ENCODE results near the gene RXRG. TPM values are rescaled to one million over a fixed set of nuclear protein-coding genes. Genes with fewer than 3 reads are reported as not detected.

The RXRG gene
- total and polyA plus RNA-seq, 2 experiments from 2014 or later = 0.07 to 1.5 TPM

DNA sequence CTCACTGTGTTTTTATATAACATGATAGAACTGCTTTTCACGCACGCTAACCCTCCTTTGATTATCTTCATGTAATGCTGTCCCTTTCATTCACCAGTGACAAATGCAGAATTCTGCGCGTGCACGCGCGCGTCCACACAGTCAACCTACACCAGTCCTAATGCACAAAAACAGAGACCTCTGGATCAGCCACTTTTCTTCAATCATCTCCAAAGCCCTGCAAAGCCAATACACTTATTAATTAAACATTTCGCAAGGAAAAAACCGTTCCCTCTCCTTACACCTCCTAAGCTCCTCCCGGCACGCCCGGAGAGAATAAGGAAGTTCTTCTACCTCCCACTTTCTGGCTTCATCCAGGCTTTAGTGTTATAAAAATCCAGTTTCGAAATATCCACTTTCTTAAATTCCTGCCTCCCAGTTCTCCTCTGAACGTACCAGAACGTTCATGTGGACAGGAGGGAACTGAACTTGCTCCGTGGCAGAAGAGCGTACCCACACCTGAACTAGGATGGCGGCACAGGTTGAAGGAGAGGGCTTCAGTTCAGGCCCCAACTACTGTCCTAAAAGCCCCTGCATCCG is 93.0 kb downstream of the RXRG start:
- peaks cover 100% of the 10 kb centered on the region for H3K27me3 ChIP-seq
- peak overlapping the region; percentile 16 for H3K4me3 ChIP-seq
- TF ChIP-seq, protein P1, sequence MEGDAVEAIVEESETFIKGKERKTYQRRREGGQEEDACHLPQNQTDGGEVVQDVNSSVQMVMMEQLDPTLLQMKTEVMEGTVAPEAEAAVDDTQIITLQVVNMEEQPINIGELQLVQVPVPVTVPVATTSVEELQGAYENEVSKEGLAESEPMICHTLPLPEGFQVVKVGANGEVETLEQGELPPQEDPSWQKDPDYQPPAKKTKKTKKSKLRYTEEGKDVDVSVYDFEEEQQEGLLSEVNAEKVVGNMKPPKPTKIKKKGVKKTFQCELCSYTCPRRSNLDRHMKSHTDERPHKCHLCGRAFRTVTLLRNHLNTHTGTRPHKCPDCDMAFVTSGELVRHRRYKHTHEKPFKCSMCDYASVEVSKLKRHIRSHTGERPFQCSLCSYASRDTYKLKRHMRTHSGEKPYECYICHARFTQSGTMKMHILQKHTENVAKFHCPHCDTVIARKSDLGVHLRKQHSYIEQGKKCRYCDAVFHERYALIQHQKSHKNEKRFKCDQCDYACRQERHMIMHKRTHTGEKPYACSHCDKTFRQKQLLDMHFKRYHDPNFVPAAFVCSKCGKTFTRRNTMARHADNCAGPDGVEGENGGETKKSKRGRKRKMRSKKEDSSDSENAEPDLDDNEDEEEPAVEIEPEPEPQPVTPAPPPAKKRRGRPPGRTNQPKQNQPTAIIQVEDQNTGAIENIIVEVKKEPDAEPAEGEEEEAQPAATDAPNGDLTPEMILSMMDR (IDR thresholded peaks at IDR 0.05; ENCODE audit: poor library complexity) = no peak
- TF ChIP-seq EZH2phosphoT487 (IDR thresholded peaks at IDR 0.05; ENCODE audit: low read depth, severe bottlenecking, unreplicated experiment) (peak; percentile 30), EZH2 (IDR thresholded peaks at IDR 0.05; ENCODE audit: borderline replicate concordance) (no peak)
- 13% methylated on average over 20 of the region's 20 CpGs for WGBS (ENCODE audit: low lambda C conversion rate, missing lambda C conversion rate)
- H3K79me2 ChIP-seq = no peaks in the 10 kb centered on the region
- DNase-seq (ENCODE audit: low spot score) = no peak
- H4K20me1 ChIP-seq (ENCODE audit: insufficient read depth, poor library complexity, severe bottlenecking) = no peaks in the 10 kb centered on the region
- no peaks in the 10 kb centered on the region for H3K9me2 ChIP-seq (replicated peaks; ENCODE audit: insufficient read depth)
- H3K9me3 ChIP-seq (ENCODE audit: low read depth) = no peaks in the 10 kb centered on the region
- no peak overlapping the region for H2AFZ ChIP-seq
- H3K4me1 ChIP-seq (ENCODE audit: insufficient read depth) = peaks cover 25% of the 10 kb centered on the region
- peak overlapping the region; percentile 77 for H3K4me2 ChIP-seq
- no peaks in the 10 kb centered on the region for H3K36me3 ChIP-seq (replicated peaks; ENCODE audit: insufficient read depth, low read depth)
- H3K27ac ChIP-seq = no peak overlapping the region

Other genes starting within 250 kb of the RXRG start
- not detected in 2 replicates for gene LMX1A, start 88.4 kb downstream of the RXRG start, total RNA-seq
- gene LMX1A, start 88.4 kb downstream of the RXRG start, polyA plus RNA-seq = not detected in 2 replicates
- not detected in 2 replicates for gene LRRC52, start 98.9 kb upstream of the RXRG start, total RNA-seq
- gene LRRC52, start 98.9 kb upstream of the RXRG start, polyA plus RNA-seq = not detected in 2 replicates
- 188 and 206 TPM in 2 replicates for gene MGST3, start 186.1 kb upstream of the RXRG start, total RNA-seq
- 470 and 478 TPM in 2 replicates for gene MGST3, start 186.1 kb upstream of the RXRG start, polyA plus RNA-seq

All from hepatocyte (in vitro differentiated cells).